ENCODE measurements around the gene SRPX2. TPM values are rescaled to one million over a fixed set of nuclear protein-coding genes. Genes with fewer than 3 reads are reported as not detected.

SRPX2 gene
- total and polyA plus RNA-seq, 9 donors: 2.3 to 29.0 (median 9.5) TPM

- H3K4me3 ChIP-seq: peak overlapping the region; percentile 49
- H3K27ac ChIP-seq: peak overlapping the region; percentile 17 to 80
- DNase-seq: no peak
- WGBS, 3 donors: 21 to 41% (median 32%) methylated on average over 8 of the region's 8 CpGs
- no peaks in the 10 kb centered on the region for H3K9me3 ChIP-seq
- H3K36me3 ChIP-seq: no peaks in the 10 kb centered on the region
- intact Hi-C loops (cut with DNase I): no loop called here
- TF ChIP-seq CTCF (IDR thresholded peaks at IDR 0.05): no peak
- TF ChIP-seq EP300 (IDR thresholded peaks at IDR 0.05): no peak
- TF ChIP-seq POLR2A (IDR thresholded peaks at IDR 0.05): no peak
- H3K4me1 ChIP-seq (ENCODE audit: insufficient read depth): no peaks in the 10 kb centered on the region
- H3K27me3 ChIP-seq: no peaks in the 10 kb centered on the region
These were observed 8.0 kb upstream of the SRPX2 start for GRCh38 chrX:100635989-100636320.

- Histone ChIP-seq H3K27me3 (no peaks in the 10 kb centered on the region), H3K4me3 (peak within 1 kb of the TSS; percentile 49), H3K9me3 (no peaks in the 10 kb centered on the region), H3K36me3 (no peaks in the 10 kb centered on the region), H3K4me1 (ENCODE audit: insufficient read depth) (no peaks in the 10 kb centered on the region), H3K27ac (peak within 1 kb of the TSS; percentile 17 to 80)
- intact Hi-C loops (cut with DNase I): no loop called here
- DNase-seq: peak; percentile 75 to 89 (median 85)
- 26 to 34% (median 32%) methylated on average over 51 of the region's 51 CpGs for WGBS, 3 donors
- TF ChIP-seq CTCF (IDR thresholded peaks at IDR 0.05): peak in 1 of 3 donors; percentile 46
- TF ChIP-seq EP300 (IDR thresholded peaks at IDR 0.05): no peak
- TF ChIP-seq POLR2A (IDR thresholded peaks at IDR 0.05): no peak
These were observed 7.5 kb upstream of the SRPX2 start, which contains the start of gene TSPAN6 for GRCh38 chrX:100636321-100636991. Gene TSPAN6 (minus strand): TSS chrX:100636806. CDS start chrX:100636694, 112 bp downstream.

- intact Hi-C loops (cut with DNase I): no loop called here
- H3K9me3 ChIP-seq: no peaks in the 10 kb centered on the region
- no peak overlapping the region for H3K27ac ChIP-seq
- no peaks in the 10 kb centered on the region for H3K36me3 ChIP-seq
- TF ChIP-seq CTCF (IDR thresholded peaks at IDR 0.05): no peak
- no peak for TF ChIP-seq POLR2A (IDR thresholded peaks at IDR 0.05)
- TF ChIP-seq EP300 (IDR thresholded peaks at IDR 0.05): no peak
- 32 to 44% (median 43%) methylated on average over 3 of the region's 3 CpGs for WGBS, 3 donors
- no peaks in the 10 kb centered on the region for H3K27me3 ChIP-seq
- no peak for DNase-seq
- H3K4me1 ChIP-seq (ENCODE audit: insufficient read depth): peaks cover 8% of the 10 kb centered on the region
- H3K4me3 ChIP-seq: no peak overlapping the region
These were observed 1.7 kb upstream of the SRPX2 start for GRCh38 chrX:100642290-100642689.

GRCh38 chrX:100643212-100643611 is 787 bp upstream of the SRPX2 start:
- TF ChIP-seq EP300 (IDR thresholded peaks at IDR 0.05) (no peak), CTCF (IDR thresholded peaks at IDR 0.05) (no peak), POLR2A (IDR thresholded peaks at IDR 0.05) (no peak)
- H3K27ac ChIP-seq: no peak overlapping the region
- peaks cover 11% of the 10 kb centered on the region for H3K4me1 ChIP-seq (ENCODE audit: insufficient read depth)
- H3K9me3 ChIP-seq: no peaks in the 10 kb centered on the region
- WGBS, 3 donors: 77 to 88% (median 85%) methylated on average over 11 of the region's 11 CpGs
- no peaks in the 10 kb centered on the region for H3K27me3 ChIP-seq
- no peak for DNase-seq
- intact Hi-C loops (cut with DNase I): no loop called here
- H3K4me3 ChIP-seq: no peak overlapping the region
- H3K36me3 ChIP-seq: no peaks in the 10 kb centered on the region
